Tibial artery (tissue), 4 donors: ENCODE results near the gene GPR176.

ENCODE experiments used
- DNase-seq, 2 donors: peaks; one replicate each; pipeline ENCODE4 v3.0.0-alpha.2; 2019
- H3K27ac ChIP-seq, 2 donors: fragments of 200-600 bp; sonication (generic) in 1 of 2; 1 replicate in 1 of 2; 2 replicates in 1 of 2; pipeline ENCODE4 v1.5.1; 2018 to 2019; ENCODE audit warnings: mild to moderate bottlenecking in 1 of 2
- H3K27me3 ChIP-seq, 2 donors: fragments of 200-600 bp; sonication (generic) in 1 of 2; one replicate each; pipeline versions ENCODE4 v1.5.1 to v1.6.0; 2016 to 2019
- H3K36me3 ChIP-seq, 3 donors: fragments of 200-600 bp; sonication (generic) in 2 of 3; one replicate each; pipeline ENCODE4 v1.5.1; 2016 to 2019; ENCODE audit warnings: mild to moderate bottlenecking in 2 of 3
- H3K4me1 ChIP-seq, 4 donors: fragments of 200-600 bp; sonication (generic) in 2 of 4; 1 replicate in 3 of 4; 2 replicates in 1 of 4; pipeline ENCODE4 v1.5.1; 2016 to 2019
- H3K4me3 ChIP-seq, 2 donors: fragments of 200-600 bp; sonication (generic) in 1 of 2; 1 replicate in 1 of 2; 2 replicates in 1 of 2; pipeline ENCODE4 v1.5.1; 2018 to 2019; ENCODE audit warnings: mild to moderate bottlenecking in 2 of 2
- H3K9me3 ChIP-seq, 3 donors: fragments of 200-600 bp; sonication (generic) in 1 of 3; one replicate each; pipeline ENCODE4 v1.5.1; 2016 to 2019
- CTCF ChIP-seq, 2 experiments: fragments of 200-600 bp in 1 of 2; fragments of 450-650 bp in 1 of 2; IDR thresholded peaks; one replicate each; pipeline ENCODE4 v1.5.1; 2017 to 2019; ENCODE audit warnings: antibody characterized with exemption in 2 of 2, mild to moderate bottlenecking in 1 of 2, moderate library complexity in 1 of 2
- intact Hi-C: fragments of 100-400 bp; cut with DNase I; formaldehyde crosslinking; loops from one replicate; pipeline ENCODE4 v1.15.0; 2023; ENCODE audit warnings: low total_unique reads

Gene GPR176

GRCh38 chr15:39767921-39768320 is 152.1 kb downstream of the GPR176 start:
- no peak for TF ChIP-seq CTCF (IDR thresholded peaks at IDR 0.05)
- DNase-seq: no peak
- H3K27me3 ChIP-seq: no peaks in the 10 kb centered on the region
- intact Hi-C loops: no loop called here
- H3K36me3 ChIP-seq: no peaks in the 10 kb centered on the region
- H3K4me1 ChIP-seq: peaks cover 0 to 7% (median 2%) of the 10 kb centered on the region in 4 donors
- no peak overlapping the region for H3K4me3 ChIP-seq
- H3K9me3 ChIP-seq: no peaks in the 10 kb centered on the region
- H3K27ac ChIP-seq: no peak overlapping the region

DNA sequence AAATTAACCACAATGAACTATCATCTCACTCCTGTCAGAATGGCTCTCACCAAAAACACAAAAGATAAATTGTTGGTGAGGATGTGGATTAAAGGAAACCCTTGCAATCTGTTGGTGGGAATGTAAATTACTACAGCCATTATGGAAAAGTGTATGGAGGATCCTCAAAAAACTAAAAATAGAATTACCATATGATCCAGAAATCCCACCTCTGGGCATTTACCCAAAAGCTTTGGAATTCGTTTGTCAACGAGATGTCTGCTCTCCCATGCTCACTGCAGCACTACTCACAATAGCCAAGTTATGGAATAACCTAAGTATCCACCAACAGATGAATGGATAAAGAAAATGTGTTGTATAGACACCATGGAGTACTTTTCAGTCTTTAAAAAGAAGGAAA is 159.1 kb downstream of the GPR176 start:
- intact Hi-C loops: no loop called here
- H3K27ac ChIP-seq: no peak overlapping the region
- H3K4me1 ChIP-seq: no peaks in the 10 kb centered on the region
- H3K36me3 ChIP-seq: no peaks in the 10 kb centered on the region
- no peak overlapping the region for H3K4me3 ChIP-seq
- TF ChIP-seq CTCF (IDR thresholded peaks at IDR 0.05): no peak
- H3K9me3 ChIP-seq: peaks cover 0 to 7% (median 0%) of the 10 kb centered on the region in 3 donors
- no peaks in the 10 kb centered on the region for H3K27me3 ChIP-seq
- DNase-seq: no peak

DNA sequence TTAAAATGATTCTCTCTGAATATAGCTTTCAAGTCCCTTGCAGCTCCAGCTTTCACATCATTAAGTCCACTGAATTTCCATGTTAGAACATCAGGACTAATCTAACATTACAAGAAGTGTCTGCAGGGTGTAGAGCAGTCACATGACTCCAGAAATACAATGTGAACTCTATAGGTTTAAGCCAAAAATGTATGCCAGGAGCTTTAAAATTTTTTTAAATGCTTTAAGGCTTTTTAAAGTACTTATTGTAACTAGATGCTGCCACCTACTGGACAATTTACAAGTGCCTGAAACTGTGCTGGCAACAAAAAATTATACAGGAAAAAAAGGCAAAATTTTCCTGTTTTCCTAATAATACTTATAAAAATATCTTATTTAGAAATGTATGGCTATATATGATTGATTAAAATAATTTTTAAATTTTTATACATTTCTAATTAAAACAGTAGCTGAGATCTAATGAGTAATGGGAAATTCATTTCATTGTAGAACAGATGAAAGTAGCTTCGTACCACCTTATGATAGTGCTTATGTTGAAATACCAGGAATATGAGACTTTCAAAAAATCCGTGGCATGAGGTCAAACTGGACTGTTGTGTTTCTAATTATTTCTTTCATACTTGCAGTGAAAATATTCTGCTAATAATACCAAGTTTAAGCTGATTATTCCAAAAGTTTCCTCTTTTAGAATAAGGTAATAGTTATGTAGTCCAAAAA is 163.1 kb downstream of the GPR176 start:
- Histone ChIP-seq H3K27me3 (no peaks in the 10 kb centered on the region), H3K9me3 (peaks cover 0 to under 1% (median 0%) of the 10 kb centered on the region in 3 donors), H3K36me3 (no peaks in the 10 kb centered on the region), H3K27ac (no peak overlapping the region), H3K4me1 (no peaks in the 10 kb centered on the region), H3K4me3 (no peak overlapping the region)
- intact Hi-C loops: loop anchor here (5.0 to 10.0 kb wide), 3 partner anchors 172 to 1050 kb away; partner anchors contain the start of gene THBS1
- peak; percentile 71 to 83 for TF ChIP-seq CTCF (IDR thresholded peaks at IDR 0.05)
- no peak for DNase-seq

GRCh38 chr15:39752991-39753390 is 167.1 kb downstream of the GPR176 start:
- no peaks in the 10 kb centered on the region for H3K36me3 ChIP-seq
- H3K27me3 ChIP-seq: peaks cover 0 to under 1% of the 10 kb centered on the region in 2 donors
- H3K4me1 ChIP-seq: no peaks in the 10 kb centered on the region
- H3K9me3 ChIP-seq: no peaks in the 10 kb centered on the region
- no peak overlapping the region for H3K27ac ChIP-seq
- no peak for DNase-seq
- no peak overlapping the region for H3K4me3 ChIP-seq
- no peak for TF ChIP-seq CTCF (IDR thresholded peaks at IDR 0.05)
- intact Hi-C loops: loop anchor here (5.0 to 10.0 kb wide), 2 partner anchors 168 to 581 kb away; partner anchors contain the start of gene THBS1

GRCh38 chr15:39752246-39752645 is 167.8 kb downstream of the GPR176 start:
- no peak for TF ChIP-seq CTCF (IDR thresholded peaks at IDR 0.05)
- Histone ChIP-seq H3K27me3 (peaks cover 0 to 2% of the 10 kb centered on the region in 2 donors), H3K4me1 (no peaks in the 10 kb centered on the region), H3K4me3 (no peak overlapping the region), H3K9me3 (no peaks in the 10 kb centered on the region), H3K36me3 (no peaks in the 10 kb centered on the region), H3K27ac (no peak overlapping the region)
- intact Hi-C loops: loop anchor here (5.0 to 10.0 kb wide), 2 partner anchors 167 to 580 kb away; partner anchors contain the start of gene THBS1
- no peak for DNase-seq
